Fibroblast of lung (primary cell): ENCODE results near the gene ADCYAP1R1. TPM values are rescaled to one million over a fixed set of nuclear protein-coding genes. Genes with fewer than 3 reads are reported as not detected.

Experiments used
- DNase-seq, 2 donors: peaks; one replicate each; pipeline versions ENCODE4 v3.0.0 to v3.0.0-alpha.2; 2010; ENCODE audit warnings: low read depth in 2 of 2
- H2AFZ ChIP-seq: 2 replicates; pipeline ENCODE4 v1.5.1; 2012; ENCODE audit warnings: low read length, control low read depth, inconsistent platforms
- H3K27ac ChIP-seq: 2 replicates; pipeline ENCODE4 v1.5.1; 2011; ENCODE audit warnings: low read length, control low read depth; ENCODE audit not compliant: insufficient read depth
- H3K27me3 ChIP-seq: 2 replicates; pipeline ENCODE4 v1.5.1; 2011; ENCODE audit warnings: mild to moderate bottlenecking, low read length; ENCODE audit not compliant: control insufficient read depth, insufficient read depth
- H3K36me3 ChIP-seq: 2 replicates; pipeline ENCODE4 v1.5.1; 2011; ENCODE audit warnings: low read length; ENCODE audit not compliant: control insufficient read depth, insufficient read depth
- H3K4me1 ChIP-seq: 2 replicates; pipeline ENCODE4 v1.5.1; 2011; ENCODE audit warnings: low read length; ENCODE audit not compliant: control insufficient read depth, insufficient read depth; ENCODE audit errors: extremely low read depth
- H3K4me2 ChIP-seq: 2 replicates; pipeline ENCODE4 v1.5.1; 2011; ENCODE audit warnings: low read length, control low read depth; ENCODE audit not compliant: insufficient read depth; ENCODE audit errors: extremely low read depth
- H3K4me3 ChIP-seq, 4 experiments: fragments of 200-600 bp in 1 of 4; sonication (generic) in 1 of 4; replicated peaks in 1 of 4; 2 replicates each; pipeline ENCODE4 v1.5.1; 2011 to 2016; ENCODE audit warnings: low read length in 4 of 4, low read depth in 3 of 4, mild to moderate bottlenecking in 3 of 4, control low read depth in 2 of 4, inconsistent platforms in 1 of 4, mixed read lengths in 1 of 4; ENCODE audit not compliant: insufficient read depth in 1 of 4; ENCODE audit errors: control extremely low read depth in 1 of 4
- H3K79me2 ChIP-seq: 2 replicates; pipeline ENCODE4 v1.5.1; 2012; ENCODE audit warnings: mild to moderate bottlenecking, low read length, inconsistent platforms; ENCODE audit not compliant: control insufficient read depth, insufficient read depth
- H3K9ac ChIP-seq: 2 replicates; pipeline ENCODE4 v1.5.1; 2011; ENCODE audit warnings: mild to moderate bottlenecking, low read length, control low read depth; ENCODE audit not compliant: insufficient read depth
- H3K9me3 ChIP-seq: 2 replicates; pipeline ENCODE4 v1.5.1; 2012; ENCODE audit warnings: low read depth, low read length; ENCODE audit not compliant: control insufficient read depth, insufficient read depth
- H4K20me1 ChIP-seq: 2 replicates; pipeline ENCODE4 v1.5.1; 2011; ENCODE audit warnings: low read length; ENCODE audit not compliant: control insufficient read depth, insufficient read depth; ENCODE audit errors: extremely low read depth
- CTCF ChIP-seq, 2 donors: IDR thresholded peaks in 1 of 2; conservative IDR thresholded peaks in 1 of 2; 1 replicate in 1 of 2; 2 replicates in 1 of 2; pipeline ENCODE4 v1.5.1; 2011 to 2012; ENCODE audit warnings: low read length in 2 of 2, control low read depth in 1 of 2, inconsistent platforms in 1 of 2, low read depth in 1 of 2, mild to moderate bottlenecking in 1 of 2
- EZH2 ChIP-seq: IDR thresholded peaks from 2 replicates; pipeline ENCODE4 v1.5.1; 2012; ENCODE audit warnings: low read length, control low read depth, mild to moderate bottlenecking; ENCODE audit errors: missing control alignments
- polyA plus RNA-seq, 2 donors: library from polyadenylated mRNA; depleted of rRNA in 1 of 2; stranded (reverse) in 1 of 2; unstranded in 1 of 2; fragments of >200 nt; gene quantifications; 2 replicates each; pipeline ENCODE4 v1.2.1, GENCODE V29; 2011 to 2012; ENCODE audit warnings: missing spikeins in 1 of 2
- total RNA-seq: library from RNA; depleted of rRNA; stranded (reverse); fragments of >200 nt; gene quantifications from 2 replicates; pipeline ENCODE4 v1.2.1, GENCODE V29; 2014

The ADCYAP1R1 gene
- total and polyA plus RNA-seq, 2 donors (not counting 1 experiment from before 2014, with no cell fraction given): not detected

- TF ChIP-seq CTCF (conservative IDR thresholded peaks at IDR 0.05 in 1 of 2, IDR thresholded peaks at IDR 0.05 in 1 of 2; ENCODE audit: low read depth in 1 of 2, low read length in 2 of 2) (no peak), EZH2 (no peak)
These were observed 47.6 kb downstream of the ADCYAP1R1 start for GRCh38 chr7:31099451-31100444.

GRCh38 chr7:31100445-31100844 lies 48.3 kb downstream of the ADCYAP1R1 start:
- no peaks in the 10 kb centered on the region for H3K4me1 ChIP-seq
- H3K36me3 ChIP-seq: no peaks in the 10 kb centered on the region
- no peaks in the 10 kb centered on the region for H3K79me2 ChIP-seq
- no peak overlapping the region for H3K4me2 ChIP-seq
- no peak overlapping the region for H3K9ac ChIP-seq
- H4K20me1 ChIP-seq: no peaks in the 10 kb centered on the region
- H3K27ac ChIP-seq: no peak overlapping the region
- DNase-seq: peak in 1 of 2 donors; percentile 59
- no peak overlapping the region for H2AFZ ChIP-seq
- no peaks in the 10 kb centered on the region for H3K9me3 ChIP-seq
- no peaks in the 10 kb centered on the region for H3K27me3 ChIP-seq
- TF ChIP-seq CTCF (conservative IDR thresholded peaks at IDR 0.05 in 1 of 2, IDR thresholded peaks at IDR 0.05 in 1 of 2; ENCODE audit: low read depth in 1 of 2, low read length in 2 of 2): no peak
- TF ChIP-seq EZH2: no peak
- H3K4me3 ChIP-seq: no peak overlapping the region

More at GRCh38 chr7:31099451-31100444, 47.6 kb downstream of the ADCYAP1R1 start:
- H3K27me3 ChIP-seq: no peaks in the 10 kb centered on the region
- no peak overlapping the region for H3K4me3 ChIP-seq
- H3K4me1 ChIP-seq: no peaks in the 10 kb centered on the region
- H3K36me3 ChIP-seq: no peaks in the 10 kb centered on the region
- H3K9ac ChIP-seq: no peak overlapping the region
- H3K4me2 ChIP-seq: no peak overlapping the region
- H3K9me3 ChIP-seq: no peaks in the 10 kb centered on the region
- H3K79me2 ChIP-seq: no peaks in the 10 kb centered on the region
- DNase-seq: no peak
- H3K27ac ChIP-seq: no peak overlapping the region
- H2AFZ ChIP-seq: no peak overlapping the region
- H4K20me1 ChIP-seq: no peaks in the 10 kb centered on the region

GRCh38 chr7:31100871-31101270 lies 48.8 kb downstream of the ADCYAP1R1 start:
- TF ChIP-seq CTCF (conservative IDR thresholded peaks at IDR 0.05 in 1 of 2, IDR thresholded peaks at IDR 0.05 in 1 of 2; ENCODE audit: low read depth in 1 of 2, low read length in 2 of 2) (no peak), EZH2 (no peak)
- Histone ChIP-seq H3K79me2 (no peaks in the 10 kb centered on the region), H2AFZ (no peak overlapping the region), H3K27ac (no peak overlapping the region), H3K4me1 (no peaks in the 10 kb centered on the region), H3K27me3 (no peaks in the 10 kb centered on the region), H3K4me2 (no peak overlapping the region), H3K9ac (no peak overlapping the region), H3K9me3 (no peaks in the 10 kb centered on the region), H3K4me3 (no peak overlapping the region), H3K36me3 (no peaks in the 10 kb centered on the region), H4K20me1 (no peaks in the 10 kb centered on the region)
- DNase-seq: no peak
